ENCODE measurements around the gene IL19.
"Not testable (repeated sequence)": the region's sequence is repeated elsewhere in the genome, so short reads cannot be mapped to it uniquely, and the experiment has no call there.

The IL19 gene

GRCh38 chr1:206742719-206743383 is 27.7 kb upstream of the IL19 start:
- DNase-seq = no peak

DNA sequence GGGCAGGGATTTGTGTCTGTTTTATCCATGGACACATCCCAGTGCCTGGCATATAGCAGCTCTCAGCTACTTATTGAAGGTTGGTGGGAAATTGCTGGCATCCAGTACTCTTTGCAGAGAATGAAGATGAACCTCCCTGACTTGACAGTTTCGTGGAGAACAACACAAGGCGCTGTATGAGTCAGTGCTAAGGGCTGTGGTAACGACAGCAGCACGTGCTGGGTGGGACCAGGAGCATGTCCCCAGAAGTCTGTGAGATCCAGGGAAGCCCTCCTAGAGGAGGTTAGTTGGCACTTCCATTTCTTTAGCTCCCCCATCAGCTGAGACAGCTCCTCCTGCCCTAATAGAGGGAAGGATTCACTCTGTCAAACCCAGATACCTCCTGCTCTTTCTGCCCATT is 25.9 kb upstream of the IL19 start:
- no peak for DNase-seq

GRCh38 chr1:206745301-206745700 is 25.3 kb upstream of the IL19 start:
- no peak for DNase-seq

DNA sequence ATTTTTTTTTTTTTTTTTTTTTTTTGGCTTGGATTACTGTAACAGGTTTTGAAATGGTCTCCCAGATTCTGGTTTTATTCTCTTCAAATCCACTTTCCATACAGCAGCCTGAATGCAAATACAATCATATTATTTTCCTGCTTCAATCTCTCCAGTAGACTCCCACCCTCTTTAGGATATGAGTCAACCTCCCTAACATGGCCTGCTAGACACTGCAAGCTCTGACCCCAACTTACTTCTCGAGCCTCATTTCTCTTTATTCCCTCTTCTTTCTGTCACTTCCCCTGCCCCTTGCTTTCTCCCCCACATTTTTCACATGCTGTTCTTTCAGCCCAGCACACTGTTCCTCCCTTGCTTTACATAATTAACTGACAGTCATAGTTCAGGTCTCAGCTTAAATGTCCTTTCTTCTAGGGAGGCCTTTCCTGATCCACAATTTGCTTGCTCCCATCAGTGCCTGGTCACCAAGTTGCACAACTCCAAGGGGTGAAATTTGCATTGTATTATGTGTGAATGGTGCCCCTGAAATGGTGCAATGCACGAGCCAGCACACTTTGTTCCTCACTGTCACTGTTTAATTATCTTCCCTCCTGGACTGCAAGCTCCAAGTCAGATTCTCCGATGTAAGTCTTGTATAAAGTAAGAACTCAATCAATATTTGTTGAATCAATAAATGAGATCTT is 22.1 kb upstream of the IL19 start:
- no peak for DNase-seq

DNA sequence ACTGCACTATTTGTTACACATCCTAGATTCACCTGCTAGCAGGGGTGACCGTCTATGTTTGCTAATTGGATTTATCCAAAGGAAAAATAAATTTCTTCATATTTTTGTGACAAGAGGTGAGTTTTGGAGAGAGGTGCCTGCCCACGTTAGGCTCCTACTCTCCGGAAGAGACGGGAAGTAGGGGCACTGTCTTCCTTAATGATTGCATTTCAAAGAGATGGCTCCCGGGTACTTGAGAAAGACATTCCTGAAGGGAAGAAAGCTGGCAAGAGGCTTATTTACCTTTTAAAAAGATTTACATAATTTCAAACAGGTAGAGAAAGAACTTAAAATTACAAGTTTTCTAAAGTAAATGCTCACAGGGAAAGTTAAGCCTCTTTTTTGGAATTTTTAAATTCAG is 18.7 kb upstream of the IL19 start:
- no peak for DNase-seq

DNA sequence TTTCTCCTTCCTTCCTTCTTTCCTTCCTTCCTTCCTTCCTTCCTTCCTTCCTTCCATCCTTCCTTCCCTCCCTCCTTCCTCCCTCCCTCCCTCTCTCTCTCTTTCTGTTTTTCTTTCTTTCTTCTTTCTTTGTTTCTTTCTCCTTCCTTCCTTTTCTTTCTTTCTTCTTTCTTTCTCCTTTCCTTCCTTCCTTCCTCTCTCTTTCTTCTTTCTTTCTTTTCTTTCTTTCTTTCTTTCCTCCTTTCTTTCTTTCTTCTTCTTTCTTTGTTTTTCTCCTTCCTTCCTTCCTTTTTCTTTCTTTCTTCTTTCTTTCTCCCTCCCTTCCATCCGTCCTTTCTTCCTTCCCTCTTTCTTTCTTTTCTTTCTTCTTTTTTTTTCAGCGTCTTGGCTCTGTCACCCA is 18.1 kb upstream of the IL19 start:
- no peak for DNase-seq

- no peak for DNase-seq
Measured at GRCh38 chr1:206753141-206753540, 17.4 kb upstream of the IL19 start.

- no peak for DNase-seq
Measured at GRCh38 chr1:206754011-206754410, 16.6 kb upstream of the IL19 start.

GRCh38 chr1:206757524-206758266 is 12.9 kb upstream of the IL19 start:
- peak; percentile 28 for DNase-seq

- DNase-seq = no peak
Measured at GRCh38 chr1:206760590-206760989, 10.0 kb upstream of the IL19 start.

DNA sequence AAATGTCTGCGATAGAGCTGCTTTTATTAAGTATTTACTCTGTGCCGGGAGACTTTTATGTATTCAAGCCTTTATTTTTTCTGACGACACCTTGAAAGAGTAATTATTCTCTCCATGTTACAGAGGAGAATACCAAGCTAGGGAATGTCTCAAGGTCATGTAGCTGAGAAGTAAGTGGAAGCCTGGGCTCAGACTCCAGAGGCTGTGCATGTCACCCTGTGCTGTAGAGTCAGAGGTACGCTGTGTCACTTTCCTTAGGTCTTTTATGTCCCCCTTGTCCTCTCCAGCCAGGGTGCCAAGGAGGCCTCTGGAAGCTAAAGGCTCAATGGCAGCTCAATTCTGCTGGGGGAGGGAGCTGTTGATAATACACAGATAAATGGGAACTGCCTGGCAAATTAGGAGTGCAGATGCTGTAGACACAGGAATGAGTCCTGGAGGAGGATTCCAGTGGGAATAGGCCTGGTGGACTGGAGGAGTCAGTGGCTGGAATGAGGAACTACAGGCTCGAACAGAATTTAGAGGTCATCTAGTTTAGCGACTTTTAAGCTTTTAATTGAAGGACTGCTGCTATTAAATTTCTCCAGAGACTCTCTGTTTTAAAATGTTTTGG is 9.3 kb upstream of the IL19 start:
- no peak for DNase-seq

GRCh38 chr1:206762741-206763364 is 7.7 kb upstream of the IL19 start:
- DNase-seq = not testable (repeated sequence)

GRCh38 chr1:206765771-206766170 is 4.8 kb upstream of the IL19 start:
- not testable (repeated sequence) for DNase-seq

DNA sequence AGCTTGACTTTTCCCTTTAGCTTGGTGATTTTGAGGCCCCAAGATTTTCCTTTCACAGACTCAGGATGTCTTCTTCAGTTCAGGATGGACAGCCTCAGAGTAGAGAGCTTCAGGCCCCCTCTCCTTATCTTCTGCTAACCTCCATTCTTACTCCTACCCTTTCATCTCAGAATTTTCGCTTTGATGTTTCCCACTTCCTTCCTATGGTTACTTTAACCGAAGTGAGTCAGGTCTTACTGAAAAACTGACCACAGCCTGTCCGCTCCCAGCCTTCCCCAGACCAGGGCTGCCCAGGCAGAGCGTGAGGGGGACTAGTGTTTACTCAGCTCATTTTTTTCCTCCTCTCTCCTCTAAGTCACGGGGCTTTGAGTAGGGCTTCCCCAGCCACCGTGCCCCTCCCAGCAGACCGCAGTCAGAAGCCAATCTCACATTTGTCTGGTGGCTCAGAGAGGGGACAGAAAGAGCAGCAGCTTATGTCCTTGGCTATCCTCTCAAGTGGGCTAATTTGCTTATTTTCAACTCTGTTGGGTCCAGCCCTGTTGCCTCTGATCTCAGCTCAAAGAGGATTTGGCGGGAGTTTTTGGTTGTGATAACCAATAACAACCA is 4.2 kb upstream of the IL19 start:
- DNase-seq = peak; percentile 85

- peak; percentile 54 for DNase-seq
Measured at GRCh38 chr1:206768472-206769303, 1.9 kb upstream of the IL19 start.

- peak; percentile 68 for DNase-seq
Measured at GRCh38 chr1:206769304-206769731, 1.3 kb upstream of the IL19 start.

DNA sequence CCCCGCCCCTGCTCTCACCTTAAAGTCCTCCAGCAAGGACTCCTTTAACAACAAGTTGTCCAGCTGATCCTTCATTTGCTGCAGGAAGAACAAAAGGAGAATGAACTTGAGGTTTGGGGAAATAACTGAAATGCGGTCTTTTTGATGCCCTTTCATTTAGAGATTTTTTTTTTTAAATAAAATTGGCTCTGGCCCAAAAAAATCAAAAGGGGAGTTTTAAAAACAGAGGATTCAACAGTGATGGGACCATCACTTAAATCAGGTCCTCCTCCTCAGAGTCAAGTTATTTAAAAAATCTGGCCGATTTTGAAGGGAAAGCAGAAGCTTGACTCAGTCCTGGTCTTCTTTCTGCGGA is 742 bp downstream of the IL19 start:
- DNase-seq = no peak

GRCh38 chr1:206772243-206772937 is 1.8 kb downstream of the IL19 start, which contains the start of gene IL10:
IL10 (minus strand) TSS chr1:206772494; CDS start chr1:206772435, 59 bp downstream.
- DNase-seq = peak; percentile 76

GRCh38 chr1:206774093-206774492 is 3.5 kb downstream of the IL19 start:
- peak; percentile 21 for DNase-seq

GRCh38 chr1:206776229-206776628 is 5.7 kb downstream of the IL19 start:
- no peak for DNase-seq

- no peak for DNase-seq
Measured at GRCh38 chr1:206778031-206778430, 7.5 kb downstream of the IL19 start.

All from NK-92 treated with Interleukin-12 subunit alpha and Interleukin-12 subunit beta, amount 100 ng/mL, for 24 hours (cell line).